GM19099 (cell line): ENCODE measurements around the gene TM7SF3.

ENCODE experiments used
- POLR2A ChIP-seq: IDR thresholded peaks from 3 replicates; pipeline ENCODE4 v1.6.1; 2011; ENCODE audit warnings: low read depth; ENCODE audit not compliant: insufficient read length; ENCODE audit errors: extremely low read depth

The TM7SF3 gene

GRCh38 chr12:26948309-26948708, 65.9 kb downstream of the TM7SF3 start:
- TF ChIP-seq POLR2A, result no peak

DNA sequence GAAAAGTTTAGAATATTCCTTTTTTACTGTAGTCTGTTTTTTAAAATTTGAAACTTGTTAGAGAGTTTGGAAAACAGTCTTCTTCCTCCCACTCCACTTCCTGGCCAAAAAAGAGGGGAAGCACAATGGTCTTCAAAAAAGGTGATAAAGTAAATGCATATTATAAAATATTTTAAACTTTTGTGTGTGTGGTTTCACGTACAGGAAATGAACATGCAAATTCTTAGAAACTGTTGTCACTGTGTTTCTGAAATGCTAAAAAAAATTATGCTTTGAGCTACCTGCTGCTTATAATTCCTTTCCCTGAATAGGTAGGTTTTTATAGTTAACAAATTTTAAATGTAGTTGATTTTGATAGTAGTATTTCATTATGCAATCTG, 73.0 kb downstream of the TM7SF3 start:
- no peak for TF ChIP-seq POLR2A

- TF ChIP-seq POLR2A, result no peak
These were observed 73.5 kb downstream of the TM7SF3 start for GRCh38 chr12:26940516-26941214.

DNA sequence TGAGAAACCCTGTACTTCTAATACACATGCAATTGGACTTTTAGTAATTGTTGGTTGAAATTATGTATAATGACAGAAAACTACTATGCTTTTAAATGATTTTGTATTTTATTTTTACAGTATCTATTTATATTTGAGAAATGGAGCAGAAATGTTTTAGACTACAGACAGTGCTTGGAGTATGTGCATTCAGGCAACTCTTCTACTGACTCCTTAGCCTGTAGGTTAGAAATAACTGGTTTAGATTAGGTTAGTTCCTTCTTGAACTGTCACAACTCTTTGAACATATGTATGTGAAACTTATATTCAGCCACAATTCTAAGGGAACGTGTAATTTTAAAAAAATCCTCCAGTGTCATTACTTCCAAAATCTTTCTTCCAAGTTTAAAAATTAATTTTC, 74.2 kb downstream of the TM7SF3 start:
- no peak for TF ChIP-seq POLR2A

DNA sequence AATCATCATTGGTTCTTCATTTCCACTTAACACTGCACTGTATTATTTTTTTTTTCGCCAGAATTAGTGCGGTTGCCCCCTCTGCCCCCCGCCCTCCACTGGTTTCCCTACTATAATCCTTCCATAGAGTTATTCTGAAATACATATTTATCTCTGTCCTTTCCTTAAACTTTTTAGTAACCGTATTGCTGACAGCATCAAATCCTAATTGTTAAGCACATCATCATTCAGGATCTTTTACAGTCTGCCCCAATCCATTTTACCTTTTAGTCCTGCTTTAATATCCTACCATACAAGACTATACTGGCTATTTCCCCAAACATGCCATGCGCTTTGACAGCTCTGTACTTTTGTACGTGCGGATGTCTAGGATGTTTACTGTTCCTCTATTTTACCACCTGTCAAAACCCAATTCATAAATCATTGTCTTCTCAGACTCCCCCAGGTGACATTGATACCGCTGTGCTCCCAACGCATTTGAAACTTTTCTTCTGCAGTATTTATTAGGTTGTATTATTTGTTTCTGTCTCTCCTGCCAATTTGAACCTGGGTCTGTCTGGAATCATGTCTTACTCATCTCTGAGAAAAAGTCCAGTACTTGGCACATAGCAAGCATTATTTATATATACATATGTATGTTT, 74.9 kb downstream of the TM7SF3 start:
- no peak for TF ChIP-seq POLR2A

- TF ChIP-seq POLR2A, result no peak
These were observed 75.5 kb downstream of the TM7SF3 start for GRCh38 chr12:26938701-26939062.

- TF ChIP-seq POLR2A, result peak; percentile 98
These were observed 76.1 kb downstream of the TM7SF3 start, which contains the start of the genes FGFR1OP2 and INTS13 for GRCh38 chr12:26937863-26938700. FGFR1OP2 (plus strand) TSS chr12:26938470; CDS start chr12:26954159, 15,689 bp downstream. INTS13 (minus strand) TSS chr12:26937981; CDS start chr12:26936803, 1,178 bp downstream.

GRCh38 chr12:26937443-26937862, 76.7 kb downstream of the TM7SF3 start:
- TF ChIP-seq POLR2A, result no peak

GRCh38 chr12:26936559-26937442, 77.4 kb downstream of the TM7SF3 start:
- TF ChIP-seq POLR2A, result no peak

GRCh38 chr12:26935636-26936378, 78.4 kb downstream of the TM7SF3 start:
- TF ChIP-seq POLR2A, result no peak

GRCh38 chr12:26929590-26929989, 84.6 kb downstream of the TM7SF3 start:
- no peak for TF ChIP-seq POLR2A

- no peak for TF ChIP-seq POLR2A
These were observed 85.5 kb downstream of the TM7SF3 start for GRCh38 chr12:26928661-26929060.
